Lung (tissue), 12 donors: Measurements from ENCODE around the gene PLXNA1. TPM values are rescaled to one million over a fixed set of nuclear protein-coding genes. Genes with fewer than 3 reads are reported as not detected.

ENCODE experiments used
- ATAC-seq: fragments of 200-7000 bp; cut with Tn5 transposase; one replicate; pipeline ENCODE4 v1.9.1; 2020; ENCODE audit warnings: moderate number of reproducible peaks; ENCODE audit not compliant: insufficient read depth, low FRiP score
- DNase-seq, 3 donors: peaks; one replicate each; pipeline ENCODE4 v3.0.0-alpha.2; 2013 to 2017
- H3K27ac ChIP-seq, 2 donors: one replicate each; pipeline ENCODE4 v1.5.1; 2013; ENCODE audit warnings: mild to moderate bottlenecking in 2 of 2, moderate library complexity in 2 of 2, control low read depth in 1 of 2, inconsistent platforms in 1 of 2, low read depth in 1 of 2, low read length in 1 of 2
- H3K27me3 ChIP-seq, 3 donors: one replicate each; pipeline ENCODE4 v1.5.1; 2013; ENCODE audit warnings: low read length in 2 of 3; ENCODE audit not compliant: control insufficient read depth in 3 of 3, insufficient read depth in 3 of 3
- H3K36me3 ChIP-seq, 4 donors: one replicate each; pipeline ENCODE4 v1.5.1; 2013; ENCODE audit warnings: low read length in 4 of 4, mild to moderate bottlenecking in 1 of 4, moderate library complexity in 1 of 4; ENCODE audit not compliant: control insufficient read depth in 4 of 4, insufficient read depth in 4 of 4
- H3K4me1 ChIP-seq, 5 donors: one replicate each; pipeline ENCODE4 v1.5.1; 2013; ENCODE audit warnings: low read length in 5 of 5, mild to moderate bottlenecking in 2 of 5, moderate library complexity in 1 of 5; ENCODE audit not compliant: control insufficient read depth in 5 of 5, insufficient read depth in 5 of 5
- H3K4me3 ChIP-seq: one replicate; pipeline ENCODE4 v1.5.1; 2013; ENCODE audit warnings: mild to moderate bottlenecking, control low read depth, moderate library complexity
- H3K9ac ChIP-seq, 2 donors: one replicate each; pipeline ENCODE4 v1.5.1; 2013; ENCODE audit warnings: low read length in 2 of 2, control low read depth in 1 of 2; ENCODE audit not compliant: insufficient read depth in 1 of 2
- H3K9me3 ChIP-seq, 4 donors: one replicate each; pipeline ENCODE4 v1.5.1; 2013; ENCODE audit warnings: low read length in 3 of 4, mild to moderate bottlenecking in 1 of 4, moderate library complexity in 1 of 4; ENCODE audit not compliant: control insufficient read depth in 4 of 4, insufficient read depth in 3 of 4
- WGBS, 2 donors: extraction: QIAGEN DNeasy Blood & Tissue Kit; methylation state at CpG; one replicate each; pipeline ENCODE4 v1.1.7; 2013; 5-methylcytosine and 5-hydroxymethylcytosine counted together
- polyA plus RNA-seq, 2 donors: library from polyadenylated mRNA; stranded (reverse); fragments of 200-250 nt; gene quantifications; one replicate each; pipeline ENCODE4 v1.2.1, GENCODE V29; 2013
- total RNA-seq, 2 donors: library from RNA; depleted of rRNA in 1 of 2; stranded (reverse); fragments of >200 nt in 1 of 2; gene quantifications; one replicate each; pipeline ENCODE4 v1.2.1, GENCODE V29; 2014 to 2021
- TF ChIP-seq, protein P1 (sequence below): IDR thresholded peaks from 2 replicates; pipeline ENCODE4 v1.5.1; 2012; ENCODE audit warnings: mild to moderate bottlenecking; ENCODE audit errors: control extremely low read depth, extremely low read depth
- donor health status: control.
- donor health status: control.
- donor health status: Bipolar disorder and iron deficiency.
- donor health status: healthy.
- donor health status: DM: yes; HTN: yes; CAD: no.

Gene PLXNA1
- total and polyA plus RNA-seq, 4 donors, result 17.6 to 51.7 (median 21.7) TPM

- Histone ChIP-seq H3K36me3 (no peaks in the 10 kb centered on the region), H3K27me3 (peaks cover 0 to 4% (median 0%) of the 10 kb centered on the region in 3 donors), H3K27ac (no peak overlapping the region), H3K9me3 (peaks cover 0 to 2% (median 0%) of the 10 kb centered on the region in 4 donors), H3K4me1 (peaks cover 0 to 5% (median 0%) of the 10 kb centered on the region in 5 donors), H3K4me3 (no peak overlapping the region), H3K9ac (no peak overlapping the region)
- ATAC-seq, result no peak
- no peak for DNase-seq
- TF ChIP-seq, protein P1, sequence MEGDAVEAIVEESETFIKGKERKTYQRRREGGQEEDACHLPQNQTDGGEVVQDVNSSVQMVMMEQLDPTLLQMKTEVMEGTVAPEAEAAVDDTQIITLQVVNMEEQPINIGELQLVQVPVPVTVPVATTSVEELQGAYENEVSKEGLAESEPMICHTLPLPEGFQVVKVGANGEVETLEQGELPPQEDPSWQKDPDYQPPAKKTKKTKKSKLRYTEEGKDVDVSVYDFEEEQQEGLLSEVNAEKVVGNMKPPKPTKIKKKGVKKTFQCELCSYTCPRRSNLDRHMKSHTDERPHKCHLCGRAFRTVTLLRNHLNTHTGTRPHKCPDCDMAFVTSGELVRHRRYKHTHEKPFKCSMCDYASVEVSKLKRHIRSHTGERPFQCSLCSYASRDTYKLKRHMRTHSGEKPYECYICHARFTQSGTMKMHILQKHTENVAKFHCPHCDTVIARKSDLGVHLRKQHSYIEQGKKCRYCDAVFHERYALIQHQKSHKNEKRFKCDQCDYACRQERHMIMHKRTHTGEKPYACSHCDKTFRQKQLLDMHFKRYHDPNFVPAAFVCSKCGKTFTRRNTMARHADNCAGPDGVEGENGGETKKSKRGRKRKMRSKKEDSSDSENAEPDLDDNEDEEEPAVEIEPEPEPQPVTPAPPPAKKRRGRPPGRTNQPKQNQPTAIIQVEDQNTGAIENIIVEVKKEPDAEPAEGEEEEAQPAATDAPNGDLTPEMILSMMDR, result no peak
- WGBS, 2 donors, result 85 to 92% methylated on average over 20 of the region's 20 CpGs
These were observed 14.2 kb upstream of the PLXNA1 start for GRCh38 chr3:126968391-126969390.

DNA sequence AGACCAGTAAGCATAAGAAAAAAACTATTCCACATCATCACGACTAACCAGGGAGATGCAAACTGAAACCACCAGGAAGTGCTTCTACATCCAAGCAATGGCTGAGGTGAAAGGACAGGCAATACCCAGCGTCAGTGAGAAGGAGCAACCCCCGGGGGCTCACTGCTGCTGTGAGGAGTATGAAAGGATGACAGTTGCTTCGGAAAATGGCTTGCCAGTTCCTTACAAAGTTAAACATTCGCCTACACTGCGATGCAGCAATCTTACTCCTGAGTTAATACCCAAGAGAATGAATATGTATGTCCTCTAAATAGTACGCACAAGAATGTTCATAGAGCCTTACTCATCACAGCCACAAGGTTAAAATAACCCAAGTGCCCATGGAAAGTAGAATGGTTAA, 13.3 kb upstream of the PLXNA1 start:
- Histone ChIP-seq H3K9me3 (peaks cover 0 to 2% (median 1%) of the 10 kb centered on the region in 4 donors), H3K27ac (no peak overlapping the region), H3K4me3 (no peak overlapping the region), H3K27me3 (peaks cover 0 to 4% (median 0%) of the 10 kb centered on the region in 3 donors), H3K36me3 (no peaks in the 10 kb centered on the region), H3K9ac (no peak overlapping the region), H3K4me1 (peaks cover 0 to 5% (median 0%) of the 10 kb centered on the region in 5 donors)
- WGBS, 2 donors, result 64 to 69% methylated on average over 7 of the region's 7 CpGs
- no peak for DNase-seq
- ATAC-seq, result no peak
- TF ChIP-seq, protein P1, result no peak

DNA sequence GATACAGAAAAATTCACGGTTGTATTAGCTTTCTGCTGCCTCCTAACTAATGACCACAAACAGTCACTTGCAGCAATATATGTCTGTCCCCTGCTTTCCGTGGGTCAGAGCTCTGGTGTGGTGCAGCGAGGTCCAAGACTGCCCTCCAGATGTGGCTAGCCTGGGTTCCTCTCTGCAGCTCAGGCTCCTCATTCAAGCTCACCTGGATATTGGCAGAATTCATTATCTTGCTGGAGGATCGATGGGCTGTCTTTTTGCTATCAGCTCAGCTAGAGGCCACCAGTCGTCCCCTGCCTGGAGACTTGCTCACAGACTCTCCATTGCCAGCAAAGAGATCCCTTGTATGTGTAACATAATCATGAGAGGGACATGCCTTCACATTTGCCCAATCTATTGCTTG, 12.8 kb upstream of the PLXNA1 start:
- H3K4me1 ChIP-seq, result peaks cover 0 to 5% (median 0%) of the 10 kb centered on the region in 5 donors
- peaks cover 0 to 7% (median 1%) of the 10 kb centered on the region in 4 donors for H3K9me3 ChIP-seq
- TF ChIP-seq, protein P1, result no peak
- ATAC-seq (no peak), DNase-seq (no peak)
- no peaks in the 10 kb centered on the region for H3K36me3 ChIP-seq
- H3K27ac ChIP-seq, result no peak overlapping the region
- H3K27me3 ChIP-seq, result peaks cover 0 to 4% (median 0%) of the 10 kb centered on the region in 3 donors
- no peak overlapping the region for H3K9ac ChIP-seq
- no peak overlapping the region for H3K4me3 ChIP-seq
- WGBS, 2 donors, result 84 to 86% methylated on average over 5 of the region's 5 CpGs
